NCI-H2081 (cell line): ENCODE results near the gene MGAT4A.

ENCODE experiments used
- DNase-seq, 2 experiments: peaks; one replicate each; lab custom pipeline; 2025; lab: John Stamatoyannopoulos, UW

Gene MGAT4A

GRCh38 chr2:98572676-98573075 lies 158.3 kb downstream of the MGAT4A start:
- no peak for DNase-seq

- no peak for DNase-seq
These were observed 158.7 kb downstream of the MGAT4A start for GRCh38 chr2:98572211-98572610.

GRCh38 chr2:98571796-98572195 lies 159.1 kb downstream of the MGAT4A start:
- DNase-seq: no peak

- DNase-seq: no peak
These were observed 159.7 kb downstream of the MGAT4A start for GRCh38 chr2:98571121-98571701.

DNA sequence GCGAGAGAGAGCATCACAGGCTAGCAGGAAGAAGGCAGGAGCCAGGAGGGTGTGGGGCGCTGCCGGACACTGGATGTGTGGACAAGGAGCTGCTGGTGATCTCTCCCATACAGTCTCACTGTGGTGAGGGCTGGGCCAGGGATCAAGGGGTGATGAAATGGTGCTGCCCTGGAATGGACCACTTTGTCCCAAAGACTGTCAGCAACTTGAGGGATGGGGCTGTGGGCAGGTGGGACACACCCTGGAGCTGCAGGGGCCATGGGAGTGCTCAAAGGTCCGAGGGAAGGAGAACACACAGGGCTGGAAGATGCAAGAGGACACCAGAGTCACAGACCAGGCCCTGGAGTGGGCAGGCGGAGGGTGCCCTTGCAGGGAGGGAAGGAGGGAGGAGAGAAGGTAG lies 160.6 kb downstream of the MGAT4A start:
- DNase-seq: no peak

- no peak for DNase-seq
These were observed 161.0 kb downstream of the MGAT4A start for GRCh38 chr2:98569915-98570314.

- DNase-seq: peak; percentile 5 to 11
These were observed 161.6 kb downstream of the MGAT4A start for GRCh38 chr2:98569197-98569793.
